PFSK-1 (cell line): ENCODE results near the gene KCNK16.

Source experiments
- FOXP2 ChIP-seq: optimal IDR thresholded peaks from 2 replicates; pipeline ENCODE3; 2011; ENCODE audit warnings: borderline replicate concordance, control low read depth, inconsistent platforms; ENCODE audit not compliant: insufficient read depth; ENCODE audit errors: extremely low read length, extremely low read depth
- POLR2AphosphoS5 ChIP-seq: IDR thresholded peaks from 2 replicates; pipeline ENCODE4 v1.6.1; 2012; ENCODE audit warnings: low read depth, mild to moderate bottlenecking, control low read depth, low read length, moderate library complexity
- REST ChIP-seq, 2 experiments: IDR thresholded peaks; 2 replicates each; pipeline versions ENCODE4 v1.6.1 to v1.8.0; 2011 to 2012; ENCODE audit warnings: low read depth in 2 of 2, low read length in 2 of 2, control low read depth in 1 of 2, inconsistent platforms in 1 of 2, mild to moderate bottlenecking in 1 of 2, moderate library complexity in 1 of 2; ENCODE audit not compliant: insufficient read depth in 1 of 2
- SIN3A ChIP-seq: IDR thresholded peaks from 2 replicates; pipeline ENCODE4 v1.6.1; 2012; ENCODE audit warnings: mild to moderate bottlenecking, low read length, moderate library complexity, borderline replicate concordance; ENCODE audit not compliant: insufficient read depth
- TAF1 ChIP-seq: IDR thresholded peaks from 2 replicates; pipeline ENCODE4 v1.6.1; 2012; ENCODE audit warnings: low read length, control low read depth, borderline replicate concordance; ENCODE audit not compliant: insufficient read depth

GRCh38 chr6:39298061-39298460 lies 24.4 kb downstream of the KCNK16 start:
- TF ChIP-seq REST (IDR thresholded peaks at IDR 0.05; ENCODE audit: insufficient read depth in 1 of 2, low read depth in 2 of 2, low read length in 2 of 2) (no peak), FOXP2 (no peak), POLR2AphosphoS5 (no peak), SIN3A (no peak), TAF1 (no peak)
